IMR-90 (cell line): ENCODE measurements around the gene SNX15. TPM values are rescaled to one million over a fixed set of nuclear protein-coding genes. Genes with fewer than 3 reads are reported as not detected.

Source experiments
- ATAC-seq: fragments of 200-7000 bp; cut with Tn5 transposase; 2 replicates; pipeline ENCODE4 v1.9.1; 2020; ENCODE audit warnings: low read depth, mild to moderate bottlenecking, moderate library complexity
- BruUV-seq: library from RNA; stranded (reverse); fragments of 400-500 nt; replicated peaks from 2 replicates; lab custom pipeline; 2021; lab: Mats Ljungman, UMichigan
- CTCF ChIA-PET: fragments of 300-600 bp; formaldehyde crosslinking; extraction: SDS; loops from one replicate; lab custom pipeline; 2021; ENCODE audit warnings: antibody characterized with exemption; lab: Yijun Ruan, JAX
- POLR2A ChIA-PET: fragments of 300-600 bp; sonication (Branson Sonifier 250); formaldehyde crosslinking; loops from one replicate; lab custom pipeline; 2022; ENCODE audit warnings: antibody characterized with exemption; ENCODE audit not compliant: unreplicated experiment; lab: Charles Lee
- DNase-seq: peaks from one replicate; pipeline ENCODE4 v3.0.0; 2013
- H2AFZ ChIP-seq: replicated peaks from 2 replicates; pipeline ENCODE3; 2013; ENCODE audit warnings: low read length, mild to moderate bottlenecking; ENCODE audit not compliant: poor library complexity
- H2AK5ac ChIP-seq: 2 replicates; pipeline ENCODE4 v1.6.1; 2013; ENCODE audit warnings: low read depth, low read length, inconsistent platforms
- H2AK9ac ChIP-seq: replicated peaks from 2 replicates; pipeline ENCODE3; 2013; ENCODE audit warnings: mild to moderate bottlenecking, low read depth, low read length, moderate library complexity; ENCODE audit not compliant: poor library complexity
- H2BK120ac ChIP-seq: 2 replicates; pipeline ENCODE4 v1.6.1; 2013; ENCODE audit warnings: low read depth, low read length, inconsistent platforms
- H2BK15ac ChIP-seq: 3 replicates; pipeline ENCODE4 v1.6.1; 2013; ENCODE audit warnings: low read depth, low read length, inconsistent platforms
- H2BK20ac ChIP-seq: 2 replicates; pipeline ENCODE4 v1.6.1; 2013; ENCODE audit warnings: low read depth, mild to moderate bottlenecking, inconsistent platforms, low read length, moderate library complexity
- H2BK5ac ChIP-seq: 2 replicates; pipeline ENCODE4 v1.6.1; 2013; ENCODE audit warnings: mild to moderate bottlenecking, low read depth, low read length, inconsistent platforms; ENCODE audit not compliant: poor library complexity, severe bottlenecking
- H3K14ac ChIP-seq: replicated peaks from 2 replicates; pipeline ENCODE4 v1.6.1; 2013; ENCODE audit warnings: low read depth, low read length, inconsistent platforms
- H3K18ac ChIP-seq: 2 replicates; pipeline ENCODE4 v1.6.1; 2013; ENCODE audit warnings: low read depth, low read length, control low read depth
- H3K23ac ChIP-seq: 2 replicates; pipeline ENCODE4 v1.6.1; 2013; ENCODE audit warnings: low read depth, low read length, inconsistent platforms
- H3K27ac ChIP-seq: 2 replicates; pipeline ENCODE4 v1.5.1; 2013; ENCODE audit warnings: mild to moderate bottlenecking, control low read depth, low read length; ENCODE audit not compliant: insufficient read depth
- H3K27me3 ChIP-seq: 2 replicates; pipeline ENCODE4 v1.6.1; 2013; ENCODE audit warnings: low read length; ENCODE audit not compliant: control insufficient read depth, insufficient read depth
- H3K36me3 ChIP-seq: 2 replicates; pipeline ENCODE4 v1.6.1; 2013; ENCODE audit warnings: low read length, mixed read lengths; ENCODE audit not compliant: control insufficient read depth, insufficient read depth
- H3K4ac ChIP-seq: 2 replicates; pipeline ENCODE4 v1.6.1; 2013; ENCODE audit warnings: low read depth, low read length, inconsistent platforms
- H3K4me1 ChIP-seq: 2 replicates; pipeline ENCODE4 v1.6.1; 2013; ENCODE audit warnings: low read length, mixed read lengths; ENCODE audit not compliant: control insufficient read depth, insufficient read depth
- H3K4me2 ChIP-seq: 2 replicates; pipeline ENCODE4 v1.6.1; 2013; ENCODE audit warnings: low read depth, mild to moderate bottlenecking, control low read depth, low read length, moderate library complexity
- H3K4me3 ChIP-seq: 2 replicates; pipeline ENCODE4 v1.5.1; 2013; ENCODE audit warnings: low read depth, mild to moderate bottlenecking, control low read depth, low read length, moderate library complexity; ENCODE audit not compliant: insufficient read depth
- H3K56ac ChIP-seq: 2 replicates; pipeline ENCODE4 v1.6.1; 2013; ENCODE audit warnings: low read length, inconsistent platforms; ENCODE audit not compliant: insufficient read depth; ENCODE audit errors: extremely low read depth
- H3K79me1 ChIP-seq, 2 experiments: 2 replicates each; pipeline ENCODE4 v1.6.1; 2013; ENCODE audit warnings: low read length in 2 of 2, inconsistent platforms in 1 of 2, low read depth in 1 of 2
- H3K9ac ChIP-seq: 2 replicates; pipeline ENCODE4 v1.6.1; 2013; ENCODE audit warnings: low read depth, low read length, control low read depth
- H3K9me1 ChIP-seq: 2 replicates; pipeline ENCODE4 v1.6.1; 2013; ENCODE audit warnings: low read length, inconsistent platforms; ENCODE audit not compliant: insufficient read depth
- H3K9me3 ChIP-seq: 2 replicates; pipeline ENCODE4 v1.6.1; 2013; ENCODE audit warnings: low read length; ENCODE audit not compliant: control insufficient read depth, insufficient read depth
- H4K20me1 ChIP-seq: 2 replicates; pipeline ENCODE4 v1.6.1; 2013; ENCODE audit warnings: low read length, inconsistent platforms; ENCODE audit not compliant: insufficient read depth
- H4K5ac ChIP-seq: 2 replicates; pipeline ENCODE4 v1.6.1; 2013; ENCODE audit warnings: mild to moderate bottlenecking, low read depth, low read length, control low read depth
- H4K8ac ChIP-seq, 2 experiments: 2 replicates each; pipeline ENCODE4 v1.6.1; 2013; ENCODE audit warnings: low read depth in 2 of 2, low read length in 2 of 2, control low read depth in 1 of 2, inconsistent platforms in 1 of 2
- H4K91ac ChIP-seq: 2 replicates; pipeline ENCODE4 v1.6.1; 2013; ENCODE audit warnings: low read depth, low read length, inconsistent platforms; ENCODE audit not compliant: insufficient read depth
- BHLHE40 ChIP-seq: fragments of 150-350 bp; IDR thresholded peaks from 2 replicates; pipeline ENCODE4 v1.6.1; 2016; ENCODE audit warnings: mild to moderate bottlenecking, low read depth, low read length
- CEBPB ChIP-seq: IDR thresholded peaks from 2 replicates; pipeline ENCODE4 v1.6.1; 2012; ENCODE audit warnings: low read depth, low read length, improper control_type of control experiment
- CHD1 ChIP-seq: IDR thresholded peaks from 2 replicates; pipeline ENCODE4 v1.6.1; 2012; ENCODE audit warnings: low read depth, low read length, improper control_type of control experiment
- CTCF ChIP-seq: conservative IDR thresholded peaks from 2 replicates; pipeline ENCODE4 v1.5.1; 2012; ENCODE audit warnings: mild to moderate bottlenecking, low read depth, low read length, improper control_type of control experiment
- ELK1 ChIP-seq: fragments of 150-350 bp; IDR thresholded peaks from 2 replicates; pipeline ENCODE4 v1.6.1; 2016; ENCODE audit warnings: low read depth, mild to moderate bottlenecking, low read length, moderate library complexity, borderline replicate concordance
- FOS ChIP-seq: fragments of 150-350 bp; IDR thresholded peaks from 2 replicates; pipeline ENCODE4 v1.6.1; 2016; ENCODE audit warnings: low read depth, low read length
- MAFK ChIP-seq: IDR thresholded peaks from 2 replicates; pipeline ENCODE4 v1.6.1; 2012; ENCODE audit warnings: low read depth, low read length, improper control_type of control experiment
- MAZ ChIP-seq: IDR thresholded peaks from 2 replicates; pipeline ENCODE4 v1.6.1; 2012; ENCODE audit warnings: low read depth, mild to moderate bottlenecking, low read length, improper control_type of control experiment, moderate library complexity, borderline replicate concordance
- MXI1 ChIP-seq: IDR thresholded peaks from 2 replicates; pipeline ENCODE4 v1.6.1; 2012; ENCODE audit warnings: low read depth, mild to moderate bottlenecking, low read length, moderate library complexity, borderline replicate concordance
- NFE2L2 ChIP-seq: fragments of 150-350 bp; IDR thresholded peaks from 2 replicates; pipeline ENCODE4 v1.6.1; 2016; ENCODE audit warnings: low read depth, mild to moderate bottlenecking, low read length
- POLR2A ChIP-seq: IDR thresholded peaks from 2 replicates; pipeline ENCODE4 v1.6.1; 2012; ENCODE audit warnings: mild to moderate bottlenecking, low read depth, low read length
- RAD21 ChIP-seq: IDR thresholded peaks from 2 replicates; pipeline ENCODE4 v1.6.1; 2012; ENCODE audit warnings: low read length, improper control_type of control experiment
- RCOR1 ChIP-seq: IDR thresholded peaks from 2 replicates; pipeline ENCODE4 v1.6.1; 2012; ENCODE audit warnings: mild to moderate bottlenecking, low read length, improper control_type of control experiment; ENCODE audit not compliant: insufficient replicate concordance
- RFX5 ChIP-seq: IDR thresholded peaks from 2 replicates; pipeline ENCODE4 v1.8.0; 2012; ENCODE audit warnings: low read depth, mild to moderate bottlenecking, low read length, moderate library complexity
- SMC3 ChIP-seq: fragments of 150-350 bp; IDR thresholded peaks from 2 replicates; pipeline ENCODE4 v1.6.1; 2016; ENCODE audit warnings: low read depth, mild to moderate bottlenecking, antibody characterized with exemption, low read length, moderate library complexity
- USF2 ChIP-seq: fragments of 150-350 bp; IDR thresholded peaks from 2 replicates; pipeline ENCODE4 v1.6.1; 2017; ENCODE audit warnings: mild to moderate bottlenecking, antibody characterized with exemption, low read length, low read depth
- WGBS, 2 experiments: methylation state at CpG; one replicate each; pipeline versions ENCODE4 v1.1.5 to v1.1.7; 2013; ENCODE audit warnings: missing lambda C conversion rate in 2 of 2; ENCODE audit not compliant: insufficient read length in 1 of 2; ENCODE audit errors: extremely low coverage in 2 of 2; 5-methylcytosine and 5-hydroxymethylcytosine counted together
- dilution Hi-C: fragments of 300-500 bp; cut with HindIII; formaldehyde crosslinking; loops from one replicate; pipeline ENCODE4 v1.14.3; 2018; ENCODE audit warnings: low sequenced_read_pairs; ENCODE audit not compliant: unreplicated experiment
- in situ Hi-C: fragments of 300-500 bp; cut with MboI; formaldehyde crosslinking; loops from 3 replicates; pipeline ENCODE4 v1.14.3; 2019; ENCODE audit warnings: low sequenced_read_pairs, inconsistent platforms, mixed read lengths
- intact Hi-C: fragments of 100-400 bp; cut with micrococcal nuclease; formaldehyde crosslinking; loops from 2 replicates; pipeline ENCODE4 v1.10.0; 2022
- polyA plus RNA-seq, 3 experiments: library from polyadenylated mRNA; depleted of rRNA; stranded (reverse); fragments of >200 nt; gene quantifications; 2 replicates each; pipeline ENCODE4 v1.2.3, GENCODE V29; 2012; ENCODE audit warnings: low replicate concordance in 1 of 3
- total RNA-seq: library from RNA; depleted of rRNA; stranded (reverse); fragments of >200 nt; gene quantifications from 2 replicates; pipeline ENCODE4 v1.2.3, GENCODE V29; 2012

SNX15 gene
- total and polyA plus RNA-seq, 2 of the 4 experiments (the other 2 are of a cell fraction), result 9.0 to 16.3 TPM

- Histone ChIP-seq H3K18ac (no peak overlapping the region), H4K5ac (no peak overlapping the region), H3K4me1 (no peaks in the 10 kb centered on the region), H3K23ac (no peak overlapping the region), H3K4ac (no peak overlapping the region), H2BK15ac (no peak overlapping the region), H2AFZ (no peak overlapping the region), H3K9me3 (no peaks in the 10 kb centered on the region), H3K27me3 (no peaks in the 10 kb centered on the region), H2BK5ac (no peak overlapping the region), H2AK5ac (no peak overlapping the region), H4K8ac (no peak overlapping the region), H3K14ac (no peak overlapping the region), H3K56ac (no peak overlapping the region), H3K36me3 (peaks cover 13% of the 10 kb centered on the region), H3K79me1 (peaks cover 17 to 37% of the 10 kb centered on the region in 2 experiments), H3K27ac (no peak overlapping the region), H3K4me2 (no peak overlapping the region), H3K9me1 (peaks cover 13% of the 10 kb centered on the region; the same call in 1 of the 2 replicates), H4K91ac (no peak overlapping the region), H4K20me1 (peaks cover 5% of the 10 kb centered on the region; the same call in 1 of the 2 replicates), H2BK120ac (no peak overlapping the region), H2BK20ac (no peak overlapping the region), H3K9ac (no peak overlapping the region), H3K4me3 (no peak overlapping the region), H2AK9ac (no peak overlapping the region)
- DNase-seq (peak; percentile 43), ATAC-seq (no peak)
- ChIA-PET POLR2A (no interaction called here), CTCF (interaction anchor here (1.1 kb wide), 1 partner anchor 14 kb away, joined by 3 read pairs; no protein-coding TSS in a partner anchor)
- intact Hi-C loops, result no loop called here
- WGBS, 2 experiments, result 94% methylated on average over 14 of the region's 23 CpGs; no CpG with 5 or more reads in 1 of the 2 experiments
- no TSS peak for BruUV-seq
- dilution Hi-C loops, result no loop called here
- in situ Hi-C loops, result no loop called here
- no peak for TF ChIP-seq POLR2A
- no peak for TF ChIP-seq MAFK
- TF ChIP-seq RCOR1, result no peak
- TF ChIP-seq CHD1, result no peak
- TF ChIP-seq MAZ, result no peak
- no peak for TF ChIP-seq SMC3
- no peak for TF ChIP-seq MXI1
- TF ChIP-seq RAD21, result no peak
- TF ChIP-seq BHLHE40, result no peak
- no peak for TF ChIP-seq NFE2L2
- TF ChIP-seq RFX5, result no peak
- no peak for TF ChIP-seq FOS
- TF ChIP-seq CTCF, result no peak
- no peak for TF ChIP-seq CEBPB
- TF ChIP-seq ELK1, result no peak
- no peak for TF ChIP-seq USF2
Measured at GRCh38 chr11:65043881-65044501, 16.8 kb downstream of the SNX15 start.
